Measurements from ENCODE around the gene DPY19L3. TPM values are rescaled to one million over a fixed set of nuclear protein-coding genes. Genes with fewer than 3 reads are reported as not detected.

Gene DPY19L3
- total and polyA plus RNA-seq, 2 donors (not counting 1 experiment from before 2014, with no cell fraction given), result 14.0 to 40.0 TPM

- Histone ChIP-seq H3K4me1 (ENCODE audit: control insufficient read depth in 2 of 2, insufficient read depth in 2 of 2, low read length in 2 of 2) (peaks cover 11 to 19% of the 10 kb centered on the region in 2 donors), H3K4me3 (ENCODE audit: control extremely low read depth in 1 of 5, extremely low read depth in 1 of 5, insufficient read depth in 1 of 5, low read depth in 2 of 5, low read length in 4 of 5) (no peak overlapping the region), H3K9ac (ENCODE audit: low read length) (no peak overlapping the region), H3K9me3 (ENCODE audit: control extremely low read depth in 1 of 3, control insufficient read depth in 2 of 3, insufficient read depth in 1 of 3, low read length in 2 of 3) (no peaks in the 10 kb centered on the region), H3K36me3 (replicated peaks in 1 of 2; ENCODE audit: control extremely low read depth in 1 of 2, control insufficient read depth in 1 of 2, extremely low read depth in 1 of 2, insufficient read depth in 2 of 2, low read length in 1 of 2) (no peaks in the 10 kb centered on the region), H3K27me3 (replicated peaks in 1 of 4; ENCODE audit: control extremely low read depth in 1 of 4, control insufficient read depth in 3 of 4, insufficient read depth in 4 of 4, low read length in 3 of 4) (no peaks in the 10 kb centered on the region), H3K4me2 (replicated peaks; ENCODE audit: low read depth, low read length, poor library complexity, severe bottlenecking) (no peak overlapping the region), H3K27ac (ENCODE audit: low read length in 2 of 2) (no peak overlapping the region), H4K20me1 (ENCODE audit: control insufficient read depth, insufficient read depth, low read length, poor library complexity, severe bottlenecking) (no peaks in the 10 kb centered on the region), H2AFZ (ENCODE audit: insufficient read depth, low read depth, low read length, poor library complexity, severe bottlenecking) (no peak overlapping the region), H3K79me2 (ENCODE audit: control insufficient read depth, insufficient read depth, low read length) (no peaks in the 10 kb centered on the region)
- ChIA-PET CTCF (no interaction called here), POLR2A (no interaction called here)
- TF ChIP-seq EZH2 (IDR thresholded peaks at IDR 0.05; ENCODE audit: borderline replicate concordance, insufficient read depth, low read depth, low read length, poor library complexity, severe bottlenecking) (no peak), CTCF (IDR thresholded peaks at IDR 0.05) (no peak)
- Mint-ChIP-seq H3K27ac (no peak overlapping the region), H3K4me1 (peaks cover 15% of the 10 kb centered on the region), H3K27me3 (no peaks in the 10 kb centered on the region), H3K4me3 (no peak overlapping the region), H3K9me3 (ENCODE audit: insufficient read depth) (no peaks in the 10 kb centered on the region)
- intact Hi-C loops (cut with micrococcal nuclease), result no loop called here
- WGBS (ENCODE audit: insufficient coverage), result 100% methylated on average over 1 of the region's 1 CpG
- DNase-seq (no peak), ATAC-seq (ENCODE audit: low read depth) (no peak)
Measured at GRCh38 chr19:32401992-32402391, 3.6 kb upstream of the DPY19L3 start.

GRCh38 chr19:32403291-32403995 is 2.1 kb upstream of the DPY19L3 start:
- POLR2A ChIA-PET, result no interaction called here
- peaks cover 15% of the 10 kb centered on the region for H3K4me1 Mint-ChIP-seq

More at GRCh38 chr19:32403291-32403995, 2.1 kb upstream of the DPY19L3 start:
- WGBS (ENCODE audit: insufficient coverage), result 97% methylated on average over 4 of the region's 5 CpGs
- Histone ChIP-seq H3K79me2 (ENCODE audit: control insufficient read depth, insufficient read depth, low read length) (no peaks in the 10 kb centered on the region), H3K9me3 (ENCODE audit: control extremely low read depth in 1 of 3, control insufficient read depth in 2 of 3, insufficient read depth in 1 of 3, low read length in 2 of 3) (no peaks in the 10 kb centered on the region), H3K4me1 (ENCODE audit: control insufficient read depth in 2 of 2, insufficient read depth in 2 of 2, low read length in 2 of 2) (peaks cover 11 to 19% of the 10 kb centered on the region in 2 donors), H3K9ac (ENCODE audit: low read length) (no peak overlapping the region), H3K4me2 (replicated peaks; ENCODE audit: low read depth, low read length, poor library complexity, severe bottlenecking) (no peak overlapping the region), H3K36me3 (replicated peaks in 1 of 2; ENCODE audit: control extremely low read depth in 1 of 2, control insufficient read depth in 1 of 2, extremely low read depth in 1 of 2, insufficient read depth in 2 of 2, low read length in 1 of 2) (no peaks in the 10 kb centered on the region), H3K27ac (ENCODE audit: low read length in 2 of 2) (no peak overlapping the region), H3K27me3 (replicated peaks in 1 of 4; ENCODE audit: control extremely low read depth in 1 of 4, control insufficient read depth in 3 of 4, insufficient read depth in 4 of 4, low read length in 3 of 4) (no peaks in the 10 kb centered on the region), H3K4me3 (ENCODE audit: control extremely low read depth in 1 of 5, extremely low read depth in 1 of 5, insufficient read depth in 1 of 5, low read depth in 2 of 5, low read length in 4 of 5) (no peak overlapping the region), H4K20me1 (ENCODE audit: control insufficient read depth, insufficient read depth, low read length, poor library complexity, severe bottlenecking) (no peaks in the 10 kb centered on the region), H2AFZ (ENCODE audit: insufficient read depth, low read depth, low read length, poor library complexity, severe bottlenecking) (no peak overlapping the region)
- intact Hi-C loops (cut with micrococcal nuclease), result no loop called here
- CTCF ChIA-PET, result no interaction called here
- no peaks in the 10 kb centered on the region for H3K27me3 Mint-ChIP-seq
- DNase-seq (no peak), ATAC-seq (ENCODE audit: low read depth) (no peak)
- no peak for TF ChIP-seq EZH2 (IDR thresholded peaks at IDR 0.05; ENCODE audit: borderline replicate concordance, insufficient read depth, low read depth, low read length, poor library complexity, severe bottlenecking)
- TF ChIP-seq CTCF (IDR thresholded peaks at IDR 0.05), result no peak
- no peaks in the 10 kb centered on the region for H3K9me3 Mint-ChIP-seq (ENCODE audit: insufficient read depth)
- no peak overlapping the region for H3K27ac Mint-ChIP-seq
- no peak overlapping the region for H3K4me3 Mint-ChIP-seq

All from B cell (primary cell).